IPS-NIHi7 (cell line): ENCODE measurements around the gene ATXN7L3B.
A peak's percentile ranks its signal among the peaks of the same experiment; 100 is the strongest.
"Not testable (repeated sequence)": the region's sequence is repeated elsewhere in the genome, so short reads cannot be mapped to it uniquely, and the experiment has no call there.

ENCODE experiments used
- DNase-seq: peaks from one replicate; pipeline ENCODE4 v3.0.0; 2012; ENCODE audit warnings: mixed read lengths; ENCODE audit errors: extremely low spot score

The ATXN7L3B gene, protein sequence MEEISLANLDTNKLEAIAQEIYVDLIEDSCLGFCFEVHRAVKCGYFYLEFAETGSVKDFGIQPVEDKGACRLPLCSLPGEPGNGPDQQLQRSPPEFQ

DNA sequence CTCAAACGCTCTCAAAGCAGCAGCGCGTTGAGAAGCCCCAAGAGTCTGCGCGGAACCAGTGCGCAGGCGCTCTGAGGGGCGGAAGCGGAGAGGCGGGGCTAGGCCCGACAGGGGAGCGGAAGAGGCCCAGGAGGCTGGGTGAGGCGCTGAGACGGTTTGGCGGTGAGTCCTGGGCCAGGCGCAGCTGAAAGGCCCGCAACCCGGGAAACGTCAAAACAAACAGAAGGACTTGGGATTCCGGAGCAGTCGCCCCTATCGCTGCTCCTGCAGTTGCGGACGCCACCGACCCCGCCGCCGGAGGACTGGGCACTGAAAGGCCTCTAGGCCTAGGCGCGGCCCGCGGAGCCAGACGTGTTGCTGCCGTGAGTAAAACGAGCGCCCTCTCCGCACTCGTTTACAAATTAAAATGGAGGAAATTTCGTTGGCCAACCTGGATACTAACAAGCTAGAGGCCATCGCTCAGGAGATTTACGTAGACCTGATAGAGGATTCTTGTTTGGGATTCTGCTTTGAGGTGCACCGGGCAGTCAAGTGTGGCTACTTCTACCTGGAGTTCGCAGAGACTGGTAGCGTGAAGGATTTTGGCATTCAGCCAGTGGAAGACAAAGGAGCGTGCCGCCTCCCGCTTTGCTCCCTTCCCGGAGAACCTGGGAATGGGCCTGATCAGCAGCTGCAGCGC is at the start of gene ATXN7L3B:
ATXN7L3B (plus strand) TSS at position 129 of the 679 bp plus-strand sequence; CDS start at position 407, 278 bp downstream.
- DNase-seq = peak; percentile 94

- no peak for DNase-seq
Measured at GRCh38 chr12:74488134-74488533, 49.5 kb upstream of the ATXN7L3B start.

GRCh38 chr12:74489543-74489942 is 48.1 kb upstream of the ATXN7L3B start:
- DNase-seq = no peak

- DNase-seq = no peak
Measured at GRCh38 chr12:74490390-74491064, 47.1 kb upstream of the ATXN7L3B start.

DNA sequence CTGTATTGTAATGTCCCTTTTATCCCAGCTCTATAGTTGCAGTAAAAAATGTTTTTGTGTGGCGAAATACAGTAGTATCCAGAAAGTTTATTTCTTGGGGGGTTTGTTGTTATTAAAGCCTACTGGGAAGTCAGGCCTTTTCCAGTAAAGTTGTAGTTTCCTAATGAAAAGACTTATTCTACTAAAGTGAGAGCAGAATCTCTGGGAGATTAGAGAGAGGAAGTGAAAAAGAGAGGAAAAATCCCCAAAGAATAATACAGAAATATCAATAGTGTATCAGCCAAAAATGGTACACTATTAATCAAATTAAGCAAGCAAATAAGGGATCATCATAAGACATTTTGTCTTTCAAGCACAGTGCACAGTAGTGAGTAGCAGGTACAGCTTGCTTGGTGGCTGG is 46.3 kb upstream of the ATXN7L3B start:
- no peak for DNase-seq

DNA sequence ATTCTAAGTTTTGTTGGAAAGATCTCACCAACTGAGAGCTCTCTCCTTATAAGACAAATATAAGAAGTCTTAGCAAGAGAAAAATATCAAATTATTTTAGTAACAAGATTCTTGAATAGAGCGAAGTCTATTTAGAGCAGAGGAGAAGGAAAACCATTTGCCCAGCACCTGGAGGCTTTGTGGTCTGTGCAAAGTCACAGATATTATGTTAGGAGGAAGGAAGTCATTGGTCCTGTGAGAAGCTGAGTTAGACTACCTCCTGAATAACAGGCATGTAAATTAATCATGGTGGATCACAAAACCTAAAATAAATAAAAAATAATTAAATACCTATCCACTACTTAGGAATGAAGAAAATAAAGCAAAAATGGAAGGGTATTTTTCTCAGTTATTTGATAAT is 38.4 kb upstream of the ATXN7L3B start:
- DNase-seq = no peak

DNA sequence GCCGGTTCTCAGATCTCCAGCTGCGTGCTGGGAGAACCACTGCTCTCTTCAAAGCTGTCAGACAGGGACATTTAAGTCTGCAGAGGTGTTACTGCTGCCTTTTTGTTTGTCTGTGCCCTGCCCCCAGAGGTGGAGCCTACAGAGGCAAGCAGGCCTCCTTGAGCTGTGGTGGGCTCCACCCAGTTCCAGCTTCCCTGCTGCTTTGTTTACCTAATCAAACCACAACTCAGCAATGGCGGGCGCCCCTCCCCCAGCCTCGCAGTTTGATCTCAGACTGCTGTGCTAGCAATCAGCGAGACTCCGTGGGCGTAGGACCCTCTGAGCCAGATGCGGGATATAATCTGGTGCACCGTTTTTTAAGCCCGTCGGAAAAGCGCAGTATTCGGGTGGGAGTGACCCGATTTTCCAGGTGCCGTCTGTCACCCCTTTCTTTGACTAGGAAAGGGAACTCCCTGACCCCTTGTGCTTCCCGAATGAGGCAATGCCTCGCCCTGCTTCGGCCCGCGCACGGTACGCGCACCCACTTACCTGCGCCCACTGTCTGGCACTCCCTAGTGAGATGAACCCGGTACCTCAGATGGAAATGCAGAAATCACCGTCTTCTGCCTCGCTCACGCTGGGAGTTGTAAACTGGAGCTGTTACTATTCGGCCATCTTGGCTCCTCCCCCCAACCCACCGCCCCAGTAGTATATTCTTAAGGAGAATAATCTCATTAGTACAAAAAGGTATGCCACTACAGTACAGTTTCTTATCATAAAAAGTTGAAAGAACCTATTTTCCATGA is 28.6 kb upstream of the ATXN7L3B start:
- DNase-seq = not testable (repeated sequence)

DNA sequence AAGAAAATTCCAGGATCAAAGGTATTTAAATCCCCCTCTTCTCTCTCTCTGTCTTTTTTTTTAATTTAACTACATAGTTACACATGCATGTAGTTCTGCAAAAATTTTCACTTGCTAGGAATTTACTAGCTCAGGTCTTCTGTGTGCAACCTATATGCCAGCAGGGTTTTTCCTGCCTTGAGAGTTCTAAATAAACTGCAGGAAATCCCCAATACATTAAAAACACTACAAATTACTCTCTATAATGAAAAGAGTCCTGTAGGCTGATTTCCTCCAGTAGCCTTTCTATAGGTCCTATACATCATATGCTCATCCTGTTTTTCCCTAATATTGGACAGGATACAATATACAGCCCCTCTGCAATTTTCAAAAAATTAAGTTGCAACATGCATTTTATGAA is 27.7 kb upstream of the ATXN7L3B start:
- no peak for DNase-seq

DNA sequence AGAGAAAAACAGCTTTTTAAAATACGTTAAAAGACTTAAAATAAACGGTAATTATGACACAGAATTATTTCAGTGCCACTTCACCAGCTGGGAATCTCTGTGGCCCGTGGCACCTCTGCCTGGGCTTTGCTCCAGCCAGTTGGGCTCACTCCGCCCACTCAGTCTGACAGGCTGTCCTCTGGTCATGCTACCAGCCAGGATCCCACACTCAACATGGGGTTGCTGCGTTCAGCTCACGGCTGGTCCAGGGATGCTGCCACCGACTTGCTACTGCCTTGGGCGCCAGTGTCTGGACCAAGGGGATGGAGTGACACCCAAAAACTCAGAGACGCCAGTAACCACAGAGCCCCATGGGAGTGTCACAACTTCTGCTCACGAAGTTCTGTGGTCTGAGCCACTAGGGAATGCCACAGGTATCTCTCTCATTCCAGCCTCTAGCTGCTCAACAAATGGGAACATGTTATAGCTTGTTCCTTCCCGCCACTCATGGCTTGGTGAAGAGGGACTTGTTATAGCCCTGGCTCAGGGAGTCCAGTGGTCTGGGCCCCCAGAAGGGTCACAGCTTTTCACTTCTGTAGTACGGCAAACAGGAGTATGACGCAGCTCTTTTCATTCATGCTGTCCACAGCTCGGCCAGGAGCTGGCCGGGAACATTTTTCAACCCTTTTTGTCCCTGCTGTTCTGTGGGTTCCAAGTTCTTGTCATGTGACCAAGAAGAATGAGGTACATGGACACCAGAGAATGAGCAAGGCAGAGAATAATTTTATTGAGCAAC is 23.4 kb upstream of the ATXN7L3B start:
- peak; percentile 6 for DNase-seq

DNA sequence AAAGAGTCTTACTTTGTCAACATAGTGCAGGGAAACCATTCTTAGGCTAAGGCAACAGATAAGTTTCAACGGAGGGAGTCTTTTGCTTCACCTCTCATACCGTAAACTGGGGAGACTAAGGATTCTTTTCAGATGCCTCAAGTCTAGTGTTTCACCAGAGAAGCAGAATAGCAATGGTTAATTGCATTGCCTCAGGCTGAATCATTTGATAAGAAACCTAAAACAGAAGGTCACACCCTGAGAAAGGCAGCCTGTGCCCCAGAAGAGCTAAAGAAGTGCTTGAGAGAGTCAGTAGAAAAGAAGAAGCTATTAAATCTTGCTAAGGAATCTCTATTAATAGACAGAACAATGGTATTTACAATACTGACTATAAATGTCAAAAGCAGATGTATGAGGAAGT is 21.8 kb upstream of the ATXN7L3B start:
- no peak for DNase-seq

DNA sequence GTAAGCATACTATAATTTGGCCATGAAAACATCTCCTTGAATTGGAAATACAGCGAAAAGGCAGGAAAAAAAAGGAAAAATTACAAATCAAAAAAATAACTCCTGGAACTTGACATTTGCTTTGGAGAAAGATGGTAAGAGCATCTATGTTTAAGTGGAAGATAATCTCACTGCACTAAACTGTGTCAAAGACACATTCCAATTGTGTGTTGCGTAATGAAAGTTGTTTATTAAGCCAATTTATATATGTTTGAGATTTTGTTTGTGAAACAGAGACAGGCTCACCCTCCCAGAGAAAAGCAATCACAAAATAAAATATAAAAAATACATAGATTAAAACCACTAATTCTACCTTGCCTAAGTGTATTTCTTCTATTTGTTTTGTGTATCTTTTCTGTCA is 11.1 kb upstream of the ATXN7L3B start:
- no peak for DNase-seq

DNA sequence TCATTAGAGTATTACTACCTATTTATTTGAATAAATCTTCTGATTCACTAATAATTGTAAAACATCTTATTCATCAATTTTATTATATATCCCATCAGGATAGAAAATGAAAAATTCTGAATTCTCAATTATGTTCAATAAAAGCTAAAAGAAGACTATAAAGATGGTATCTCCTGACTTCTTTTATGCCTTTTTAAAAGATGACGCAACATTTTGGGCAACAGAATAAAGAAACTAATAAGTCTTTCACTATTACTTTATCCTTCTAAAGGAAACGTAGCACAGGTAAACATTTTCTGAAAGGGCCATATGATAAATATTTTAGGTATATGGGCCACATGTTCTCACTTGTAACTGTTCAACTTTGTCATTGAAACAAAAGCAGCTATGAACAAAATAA is 10.1 kb upstream of the ATXN7L3B start:
- DNase-seq = no peak

- no peak for DNase-seq
Measured at GRCh38 chr12:74530676-74531075, 7.0 kb upstream of the ATXN7L3B start.

DNA sequence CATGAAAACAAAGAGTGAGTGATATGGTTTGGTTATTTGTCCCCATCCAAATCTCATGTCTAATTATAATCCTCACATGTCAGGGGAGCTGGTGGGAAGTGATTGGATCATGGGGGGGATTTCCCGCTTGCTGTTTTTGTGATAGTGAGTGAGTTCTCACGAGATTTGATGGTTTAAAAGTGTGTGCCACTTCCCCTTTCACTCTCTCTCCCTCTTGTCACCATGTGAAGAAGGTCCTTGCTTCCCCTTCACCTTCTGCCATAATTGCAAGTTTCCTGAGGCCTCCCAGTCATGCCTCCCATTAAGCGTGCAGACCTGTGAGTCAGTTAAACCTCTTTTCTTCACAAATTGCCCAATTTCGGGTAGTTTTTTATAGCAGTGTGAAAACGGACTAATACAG is 2.1 kb upstream of the ATXN7L3B start:
- DNase-seq = no peak

- DNase-seq = no peak
Measured at GRCh38 chr12:74537126-74537706, 419 bp upstream of the ATXN7L3B start.

DNA sequence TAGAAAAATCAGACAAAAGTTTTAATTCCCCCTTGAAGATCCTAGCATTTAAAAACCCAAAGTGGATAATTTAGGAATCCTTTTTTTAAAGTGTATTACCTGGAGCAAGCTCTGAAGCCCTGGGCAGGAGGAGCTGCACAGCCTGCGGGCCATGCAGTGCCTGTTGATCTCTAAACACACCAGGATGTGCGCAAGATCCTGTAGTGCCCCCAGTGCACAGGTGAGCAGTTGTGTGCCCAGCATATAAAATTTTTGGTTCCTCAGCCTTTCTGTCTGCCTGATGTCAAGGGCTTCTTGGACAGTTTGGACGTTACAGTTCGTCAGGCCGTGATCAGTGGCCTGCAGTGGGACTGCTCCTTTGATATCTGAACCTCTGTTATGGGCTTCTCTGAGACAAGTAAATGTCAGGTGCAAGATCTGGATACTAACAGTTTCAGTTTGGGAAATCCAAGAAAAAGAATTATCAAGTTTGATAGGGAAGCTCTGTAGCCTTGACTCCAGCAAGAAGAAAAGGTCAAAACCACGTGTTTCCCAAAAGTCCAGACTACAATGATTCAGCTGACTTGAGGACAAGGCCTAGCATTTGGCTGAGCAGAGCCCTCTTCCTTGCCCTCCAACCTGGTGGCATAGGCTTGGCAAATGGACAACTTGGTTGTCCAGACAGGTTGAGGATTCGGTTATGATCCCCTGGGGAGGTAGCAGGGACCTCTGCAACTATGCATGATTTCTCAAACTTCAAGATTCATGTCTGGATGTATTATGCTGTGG is 1.0 kb downstream of the ATXN7L3B start:
- no peak for DNase-seq

- DNase-seq = no peak
Measured at GRCh38 chr12:74539261-74539660, 1.6 kb downstream of the ATXN7L3B start.

DNA sequence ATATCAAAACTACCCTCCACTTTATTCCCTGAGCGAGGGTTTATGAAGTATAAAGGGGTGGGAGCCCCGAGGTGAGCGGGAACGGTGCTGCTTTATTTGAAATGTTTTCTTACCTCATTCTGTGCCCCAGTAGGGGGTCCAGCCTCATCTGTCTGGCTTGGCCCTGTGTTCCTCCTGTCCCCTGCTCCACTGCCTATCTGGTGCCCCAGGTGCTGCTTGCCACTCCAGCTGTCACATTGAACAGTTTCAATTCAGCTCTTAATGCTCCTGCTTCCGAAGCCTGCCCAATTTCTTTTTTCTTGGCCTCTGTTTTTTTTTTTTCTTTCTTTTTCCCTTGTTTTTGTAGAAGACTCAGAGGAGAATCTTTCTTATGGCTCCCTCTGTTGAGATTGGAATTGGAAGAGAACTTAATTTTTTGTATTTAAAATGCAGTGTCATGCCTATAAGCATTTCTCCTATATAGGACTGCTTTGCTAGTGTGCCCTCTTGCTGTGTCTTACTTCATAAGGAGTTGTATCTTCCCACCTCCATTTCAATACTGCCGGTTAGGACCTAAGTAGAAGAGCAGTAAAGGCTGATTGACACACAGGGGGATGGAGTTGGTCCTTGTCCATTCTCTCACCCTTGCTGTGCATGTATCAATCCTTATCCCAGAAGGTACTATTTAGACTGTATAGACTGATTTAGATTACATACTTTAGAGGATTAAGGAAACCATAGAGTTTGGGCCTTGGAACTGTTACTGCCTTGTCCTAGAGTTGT is 2.3 kb downstream of the ATXN7L3B start:
- DNase-seq = no peak

GRCh38 chr12:74541074-74541473 is 3.4 kb downstream of the ATXN7L3B start:
- peak; percentile 19 for DNase-seq

DNA sequence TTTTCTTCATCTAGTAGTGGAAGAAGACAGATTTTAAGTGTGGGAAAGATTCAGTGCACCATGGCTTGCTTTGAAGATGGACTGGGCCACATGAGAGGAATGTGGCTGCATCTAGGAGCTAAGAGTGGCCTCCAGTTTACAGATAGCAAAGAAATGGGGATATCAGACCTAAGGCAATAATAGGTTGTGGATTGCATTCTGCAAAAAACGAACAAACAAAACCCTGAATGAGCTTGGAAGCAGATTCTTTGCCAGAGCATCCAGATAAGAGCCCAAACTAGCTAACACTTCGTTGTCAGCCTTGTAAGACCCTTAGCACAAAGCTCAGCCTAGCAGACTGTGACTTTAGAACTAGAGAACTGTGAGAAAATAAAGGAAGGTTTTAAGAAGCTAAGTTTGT is 9.6 kb downstream of the ATXN7L3B start:
- DNase-seq = no peak
